Epithelial cell of alveolus of lung (primary cell): ENCODE data around the gene PKHD1. TPM values are rescaled to one million over a fixed set of nuclear protein-coding genes. Genes with fewer than 3 reads are reported as not detected.

ENCODE experiments used
- total RNA-seq: library from RNA; depleted of rRNA; stranded (reverse); fragments of >200 nt; gene quantifications from 2 replicates; pipeline ENCODE4 v1.2.1, GENCODE V29; 2015

PKHD1 gene
- under 0.01 TPM in 2 replicates for total RNA-seq

GRCh38 chr6:52087498-52087999 is at the start of gene PKHD1:
Gene PKHD1 (minus strand): TSS chr6:52087613. CDS start chr6:52084933, 2,680 bp downstream.

Other genes starting within 250 kb of the PKHD1 start
- gene IL17A, start 98.8 kb upstream of the PKHD1 start, total RNA-seq: not detected in 2 replicates
- gene IL17F, start 156.9 kb upstream of the PKHD1 start, total RNA-seq: not detected in 2 replicates
- gene MCM3, start 197.1 kb upstream of the PKHD1 start, total RNA-seq: 47.7 and 57.7 TPM in 2 replicates